Activated CD8-positive, alpha-beta T cell treated with anti-CD3 and anti-CD28 coated beads for 36 hours (primary cell): ENCODE data around the gene FAM180B. TPM values are rescaled to one million over a fixed set of nuclear protein-coding genes. Genes with fewer than 3 reads are reported as not detected.
"Not testable (repeated sequence)": the region's sequence is repeated elsewhere in the genome, so short reads cannot be mapped to it uniquely, and the experiment has no call there.

Experiments used
- ATAC-seq: fragments of 200-7000 bp; cut with Tn5 transposase; one replicate; pipeline ENCODE4 v1.10.0; 2021; ENCODE audit warnings: mild to moderate bottlenecking, moderate library complexity
- CTCF ChIA-PET: fragments of 350-600 bp; sonication (Branson Sonifier 250); formaldehyde crosslinking; loops from one replicate; lab custom pipeline; 2021; ENCODE audit warnings: antibody characterized with exemption; lab: Charles Lee
- POLR2A ChIA-PET: fragments of 350-600 bp; sonication (Branson Sonifier 250); formaldehyde crosslinking; loops from one replicate; lab custom pipeline; 2021; ENCODE audit warnings: antibody characterized with exemption; lab: Charles Lee
- DNase-seq: peaks from one replicate; pipeline ENCODE4 v3.0.0-alpha.2; 2020
- H3K27ac Mint-ChIP-seq: one replicate; pipeline ENCODE4 v1.8.0; 2021; ENCODE audit warnings: mild to moderate bottlenecking, mixed read lengths
- H3K27me3 Mint-ChIP-seq: one replicate; pipeline ENCODE4 v1.8.0; 2021; ENCODE audit warnings: mixed read lengths
- H3K36me3 Mint-ChIP-seq: one replicate; pipeline ENCODE4 v1.8.0; 2021; ENCODE audit warnings: low read depth, mixed read lengths
- H3K4me1 Mint-ChIP-seq: one replicate; pipeline ENCODE4 v1.8.0; 2021; ENCODE audit warnings: low read depth, mixed read lengths
- H3K4me3 Mint-ChIP-seq: one replicate; pipeline ENCODE4 v1.8.0; 2021; ENCODE audit warnings: mild to moderate bottlenecking, moderate library complexity, mixed read lengths
- H3K9me3 Mint-ChIP-seq: one replicate; pipeline ENCODE4 v1.8.0; 2021; ENCODE audit warnings: mixed read lengths
- CTCF ChIP-seq: fragments of 200-600 bp; IDR thresholded peaks from one replicate; pipeline ENCODE4 v1.8.0; 2022; ENCODE audit warnings: antibody characterized with exemption, mild to moderate bottlenecking
- intact Hi-C: fragments of 100-400 bp; cut with micrococcal nuclease; formaldehyde crosslinking; loops from one replicate; pipeline ENCODE4 v1.10.0; 2022
- total RNA-seq, 2 experiments: library from RNA; stranded (reverse); gene quantifications; one replicate each; pipeline ENCODE4 v1.2.3, GENCODE V29; 2021

FAM180B gene
- total RNA-seq, 2 experiments from 2014 or later = not detected

- DNase-seq (no peak), ATAC-seq (no peak)
- intact Hi-C loops = no loop called here
- Mint-ChIP-seq H3K9me3 (no peaks in the 10 kb centered on the region), H3K36me3 (peaks cover 44% of the 10 kb centered on the region), H3K27me3 (no peaks in the 10 kb centered on the region), H3K4me3 (no peak overlapping the region), H3K27ac (no peak overlapping the region), H3K4me1 (no peaks in the 10 kb centered on the region)
- ChIA-PET POLR2A (interaction anchor here (0.6 kb wide), 1 partner anchor 24 kb away, joined by 3 read pairs; no protein-coding TSS in a partner anchor), CTCF (interaction anchor here (0.6 kb wide), 1 partner anchor 14 kb away, joined by 3 read pairs; the partner anchor contains the start of gene MTCH2)
- no peak for TF ChIP-seq CTCF
Measured at GRCh38 chr11:47628026-47628425, 41.5 kb downstream of the FAM180B start.

GRCh38 chr11:47631473-47631872 is 45.0 kb downstream of the FAM180B start:
- no peaks in the 10 kb centered on the region for H3K27me3 Mint-ChIP-seq
- ATAC-seq (no peak), DNase-seq (no peak)
- intact Hi-C loops = no loop called here
- H3K9me3 Mint-ChIP-seq = no peaks in the 10 kb centered on the region
- no peak overlapping the region for H3K4me3 Mint-ChIP-seq
- no peak for TF ChIP-seq CTCF
- CTCF ChIA-PET = no interaction called here
- POLR2A ChIA-PET = interaction anchor here (0.6 kb wide), 1 partner anchor 47 kb away, joined by 4 read pairs; no protein-coding TSS in a partner anchor
- no peaks in the 10 kb centered on the region for H3K4me1 Mint-ChIP-seq
- H3K27ac Mint-ChIP-seq = no peak overlapping the region
- H3K36me3 Mint-ChIP-seq = peaks cover 51% of the 10 kb centered on the region

- POLR2A ChIA-PET, CTCF ChIA-PET, DNase-seq, H3K9me3 Mint-ChIP-seq, ATAC-seq, intact Hi-C loops, H3K4me3 Mint-ChIP-seq, H3K27ac Mint-ChIP-seq, H3K27me3 Mint-ChIP-seq: not testable (repeated sequence)
- Mint-ChIP-seq H3K36me3 (peaks cover 37% of the 10 kb centered on the region), H3K4me1 (peaks cover 11% of the 10 kb centered on the region)
Measured at GRCh38 chr11:47636331-47636730, 49.9 kb downstream of the FAM180B start.

Other genes with a start within 250 kb of the FAM180B start
- gene MYBPC3, start 234.0 kb upstream of the FAM180B start, total RNA-seq = not detected
- gene SPI1, start 208.1 kb upstream of the FAM180B start, total RNA-seq = under 1 TPM in 1 of 2 experiments, not detected in 1; 0.25 TPM
- 10 to 100 TPM; 10.0 to 10.5 TPM for gene SLC39A13, start 178.1 kb upstream of the FAM180B start, total RNA-seq
- 100 to 1,000 TPM; 137 to 140 TPM for gene PSMC3, start 160.2 kb upstream of the FAM180B start, total RNA-seq
- under 1 TPM; 0.36 to 0.81 TPM for gene RAPSN, start 137.5 kb upstream of the FAM180B start, total RNA-seq
- gene CELF1, start 33.5 kb upstream of the FAM180B start, total RNA-seq = 100 to 1,000 TPM; 120 to 122 TPM
- gene PTPMT1, start 21.1 kb upstream of the FAM180B start, total RNA-seq = 10 to 100 TPM; 44.1 to 46.7 TPM
- gene KBTBD4, start 7.7 kb upstream of the FAM180B start, total RNA-seq = 10 to 100 TPM; 15.4 to 16.3 TPM
- 100 to 1,000 TPM; 129 to 138 TPM for gene NDUFS3, start 7.6 kb upstream of the FAM180B start, total RNA-seq
- under 1 TPM in 1 of 2 experiments, not detected in 1; 0.18 TPM for gene C1QTNF4, start 7.7 kb downstream of the FAM180B start, total RNA-seq
- 100 to 1,000 TPM; 144 to 145 TPM for gene MTCH2, start 55.9 kb downstream of the FAM180B start, total RNA-seq
- gene AGBL2, start 128.7 kb downstream of the FAM180B start, total RNA-seq = 1 to 10 TPM; 4.5 to 7.1 TPM
- gene FNBP4, start 180.7 kb downstream of the FAM180B start, total RNA-seq = 100 to 1,000 TPM; 114 to 117 TPM